ENCODE measurements around the gene IL37.

DNA sequence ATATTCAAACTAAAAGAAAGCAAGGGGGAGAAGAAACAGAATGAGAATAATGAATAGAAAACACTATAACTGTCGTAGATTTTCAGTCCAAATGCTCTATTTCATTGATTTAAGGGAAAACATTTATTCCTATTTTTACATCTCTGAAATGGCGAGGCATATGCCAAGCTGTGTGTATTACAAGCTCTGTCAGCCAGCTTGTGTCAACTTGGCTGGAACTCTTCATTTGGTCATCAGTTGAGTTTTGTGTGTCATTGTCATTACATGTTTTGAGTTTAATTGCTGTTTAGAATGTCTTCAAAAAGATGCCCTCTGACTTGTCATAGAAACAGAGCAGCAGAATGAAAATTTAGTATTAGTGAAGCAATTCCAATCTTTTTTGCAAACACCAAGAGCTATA is 8.1 kb upstream of the IL37 start:
- TF ChIP-seq, protein P1, sequence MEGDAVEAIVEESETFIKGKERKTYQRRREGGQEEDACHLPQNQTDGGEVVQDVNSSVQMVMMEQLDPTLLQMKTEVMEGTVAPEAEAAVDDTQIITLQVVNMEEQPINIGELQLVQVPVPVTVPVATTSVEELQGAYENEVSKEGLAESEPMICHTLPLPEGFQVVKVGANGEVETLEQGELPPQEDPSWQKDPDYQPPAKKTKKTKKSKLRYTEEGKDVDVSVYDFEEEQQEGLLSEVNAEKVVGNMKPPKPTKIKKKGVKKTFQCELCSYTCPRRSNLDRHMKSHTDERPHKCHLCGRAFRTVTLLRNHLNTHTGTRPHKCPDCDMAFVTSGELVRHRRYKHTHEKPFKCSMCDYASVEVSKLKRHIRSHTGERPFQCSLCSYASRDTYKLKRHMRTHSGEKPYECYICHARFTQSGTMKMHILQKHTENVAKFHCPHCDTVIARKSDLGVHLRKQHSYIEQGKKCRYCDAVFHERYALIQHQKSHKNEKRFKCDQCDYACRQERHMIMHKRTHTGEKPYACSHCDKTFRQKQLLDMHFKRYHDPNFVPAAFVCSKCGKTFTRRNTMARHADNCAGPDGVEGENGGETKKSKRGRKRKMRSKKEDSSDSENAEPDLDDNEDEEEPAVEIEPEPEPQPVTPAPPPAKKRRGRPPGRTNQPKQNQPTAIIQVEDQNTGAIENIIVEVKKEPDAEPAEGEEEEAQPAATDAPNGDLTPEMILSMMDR (IDR thresholded peaks at IDR 0.05; ENCODE audit: extremely low read depth in 1 of 2, insufficient read depth in 1 of 2, low read depth in 1 of 2, low read length in 2 of 2) = no peak
- TF ChIP-seq POLR2A (IDR thresholded peaks at IDR 0.05; ENCODE audit: low read depth, low read length) (no peak), POLR2AphosphoS5 (IDR thresholded peaks at IDR 0.05; ENCODE audit: insufficient read depth, low read depth, low read length) (no peak), MYC (IDR thresholded peaks at IDR 0.05; ENCODE audit: low read depth, low read length) (no peak), FOS (IDR thresholded peaks at IDR 0.05; ENCODE audit: borderline replicate concordance, insufficient read depth, low read length) (no peak), GATA2 (IDR thresholded peaks at IDR 0.05; ENCODE audit: insufficient read depth, insufficient read length, low read depth, low read length) (no peak), EZH2 (IDR thresholded peaks at IDR 0.05; ENCODE audit: borderline replicate concordance, low read depth, low read length, severe bottlenecking) (no peak)
- TF ChIP-seq, protein P2, sequence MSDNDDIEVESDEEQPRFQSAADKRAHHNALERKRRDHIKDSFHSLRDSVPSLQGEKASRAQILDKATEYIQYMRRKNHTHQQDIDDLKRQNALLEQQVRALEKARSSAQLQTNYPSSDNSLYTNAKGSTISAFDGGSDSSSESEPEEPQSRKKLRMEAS (IDR thresholded peaks at IDR 0.05; ENCODE audit: insufficient read depth, insufficient read length) = no peak

All from endothelial cell of umbilical vein (primary cell).